GM03348 (cell line): ENCODE data around the gene CLASP1.
"Not testable (repeated sequence)": the region's sequence is repeated elsewhere in the genome, so short reads cannot be mapped to it uniquely, and the experiment has no call there.

Experiments
- DNase-seq: peaks from one replicate; pipeline ENCODE4 v3.0.0; 2012; ENCODE audit warnings: low spot score

CLASP1 gene

GRCh38 chr2:121577381-121577780, 71.9 kb downstream of the CLASP1 start:
- DNase-seq: no peak

DNA sequence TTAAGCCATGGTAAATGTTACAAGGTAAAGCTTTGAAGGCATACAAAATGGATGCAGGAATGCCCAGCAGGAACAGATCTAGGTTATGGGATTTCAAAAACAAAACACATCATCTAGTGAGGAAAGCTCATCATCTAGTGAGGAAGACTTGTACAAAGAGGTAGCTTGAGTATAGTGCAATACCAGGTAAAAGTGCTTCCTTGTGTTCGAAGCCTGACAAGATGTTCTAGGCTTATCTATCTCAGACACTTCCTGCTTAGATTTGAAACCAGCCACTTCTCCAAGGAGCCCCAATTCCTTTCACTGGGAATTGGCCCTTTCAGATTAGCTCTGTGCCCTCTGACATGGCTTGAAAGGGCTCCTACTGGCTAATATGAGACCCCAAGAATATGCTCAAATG, 73.0 kb downstream of the CLASP1 start:
- DNase-seq: no peak

GRCh38 chr2:121575800-121576199, 73.5 kb downstream of the CLASP1 start:
- DNase-seq: no peak

DNA sequence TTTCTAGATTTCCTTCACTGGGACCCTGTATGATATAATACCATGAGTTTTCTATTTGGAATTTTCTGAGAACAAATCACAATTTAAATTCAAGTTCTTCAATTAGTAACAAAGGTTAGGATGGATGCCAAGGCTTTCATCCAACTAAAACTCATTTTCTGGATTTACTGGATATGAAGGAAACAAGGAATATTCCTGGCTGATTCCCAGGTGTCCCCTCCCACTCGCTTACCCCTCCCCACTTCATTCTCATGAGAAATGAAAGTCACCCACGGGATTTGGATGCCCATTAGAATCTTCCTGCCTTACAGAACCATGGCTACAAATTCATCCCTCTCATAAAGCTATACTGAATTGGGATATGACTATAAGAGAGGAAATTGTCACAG, 78.6 kb downstream of the CLASP1 start:
- DNase-seq: no peak

DNA sequence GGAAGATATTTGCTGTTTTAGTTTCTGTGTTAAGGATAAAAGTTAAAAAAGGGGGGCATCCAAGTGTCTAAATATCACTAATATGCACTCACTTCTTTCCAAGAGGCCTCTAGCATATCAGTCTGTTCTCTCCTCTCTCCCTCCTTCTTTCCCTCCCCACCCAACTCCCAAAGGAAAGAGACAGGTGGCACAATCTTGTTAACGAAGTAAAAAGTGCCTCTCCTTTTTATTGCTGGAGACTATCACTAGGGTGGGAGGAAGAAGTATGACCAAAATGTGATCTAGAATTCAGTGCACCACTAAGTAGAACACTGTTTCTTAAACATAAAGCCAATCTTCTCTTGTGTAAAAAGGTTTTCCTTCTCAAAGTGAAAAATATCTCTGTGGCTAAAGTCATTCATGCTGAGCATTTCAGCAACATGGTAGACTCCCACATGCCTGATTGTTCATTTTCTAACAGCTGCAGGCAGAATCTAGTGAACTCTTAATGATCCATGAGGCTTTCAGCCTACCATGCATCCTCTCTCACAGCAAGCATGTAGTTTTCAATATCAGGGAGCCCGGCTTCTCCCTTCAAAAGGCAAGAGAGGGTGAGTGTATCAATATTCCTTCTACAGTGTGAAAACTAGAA, 79.1 kb downstream of the CLASP1 start:
- no peak for DNase-seq

GRCh38 chr2:121567957-121568409, 81.3 kb downstream of the CLASP1 start:
- no peak for DNase-seq

DNA sequence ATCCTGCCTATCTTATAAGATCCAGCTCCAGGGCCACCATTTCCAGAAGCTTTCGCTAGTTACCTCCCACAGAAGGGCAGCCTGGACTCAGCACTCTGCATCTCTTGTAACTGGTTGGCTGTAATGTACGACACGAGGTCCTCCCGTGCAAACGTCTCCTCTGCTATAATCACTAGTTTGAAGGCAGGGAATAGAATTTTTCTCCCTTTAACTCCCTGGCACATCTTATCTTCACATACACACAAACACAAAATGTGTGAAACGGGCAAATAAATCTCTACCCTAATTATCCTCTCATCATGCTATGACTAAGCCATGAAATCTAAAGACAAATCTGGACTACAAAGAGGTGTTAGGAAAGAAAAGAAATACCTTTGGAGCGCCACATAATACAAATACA, 81.8 kb downstream of the CLASP1 start:
- DNase-seq: no peak

DNA sequence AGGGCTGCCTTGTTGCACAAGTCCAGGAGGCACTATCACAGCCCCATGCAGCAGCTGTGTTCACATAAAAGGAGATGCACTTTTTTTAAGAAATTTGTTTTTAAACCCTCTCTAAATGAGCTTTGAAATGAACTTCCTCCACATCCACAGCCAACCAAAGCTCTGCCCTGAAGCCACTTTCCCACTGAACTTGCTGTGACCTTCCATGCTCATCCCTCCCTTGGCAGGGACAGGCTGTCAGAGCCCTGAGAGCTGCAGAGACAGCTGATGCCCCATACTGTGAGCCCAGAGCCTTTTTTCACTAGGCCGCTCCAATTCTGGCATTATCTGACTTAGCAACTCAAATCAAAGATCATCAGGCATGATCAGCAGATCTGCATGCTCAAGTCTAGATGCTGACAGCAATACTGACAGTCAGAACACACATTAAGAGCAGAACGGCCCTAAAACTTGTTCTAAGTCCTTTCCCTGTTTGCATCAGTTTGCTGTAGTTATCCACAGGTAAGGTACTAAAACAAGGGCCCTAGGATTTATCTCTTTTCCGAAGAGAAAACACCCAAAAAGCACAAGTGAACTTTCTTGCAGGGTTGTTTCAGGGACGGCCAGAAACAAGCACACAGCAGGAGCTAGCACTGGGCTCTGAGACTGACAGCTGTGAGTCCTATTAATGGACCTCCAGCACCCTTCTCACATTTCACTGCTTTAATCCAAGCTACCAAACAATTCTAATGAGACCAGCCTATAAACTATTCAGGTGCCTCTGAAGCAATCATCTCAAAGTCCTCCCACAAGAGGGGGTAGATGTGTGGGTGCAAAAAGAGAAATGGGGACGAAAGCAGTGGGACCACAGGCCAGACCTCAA, 83.6 kb downstream of the CLASP1 start:
- no peak for DNase-seq

DNA sequence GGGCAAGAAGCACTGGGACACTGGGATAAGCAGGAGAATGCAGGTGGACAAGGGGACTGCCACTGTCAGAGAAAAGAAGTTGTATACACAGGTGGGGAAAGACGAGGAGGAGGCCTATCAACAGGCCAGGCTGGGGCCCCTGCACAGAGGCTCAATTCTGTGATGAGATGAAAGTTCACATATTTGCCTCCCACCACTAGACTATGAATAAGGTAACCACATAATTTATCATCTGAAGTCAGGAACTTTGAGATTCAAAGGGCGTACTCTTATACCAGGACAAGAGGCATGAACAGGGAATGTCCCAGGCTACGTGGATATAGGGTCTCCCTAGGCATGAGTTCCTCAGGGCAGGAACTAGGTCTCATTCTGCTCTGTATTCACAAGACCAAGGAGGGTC, 84.4 kb downstream of the CLASP1 start:
- no peak for DNase-seq

GRCh38 chr2:121563754-121564153, 85.5 kb downstream of the CLASP1 start:
- not testable (repeated sequence) for DNase-seq

- no peak for DNase-seq
These were observed 86.7 kb downstream of the CLASP1 start for GRCh38 chr2:121562269-121563176.

GRCh38 chr2:121561617-121562268, 87.5 kb downstream of the CLASP1 start:
- peak; percentile 57 for DNase-seq

DNA sequence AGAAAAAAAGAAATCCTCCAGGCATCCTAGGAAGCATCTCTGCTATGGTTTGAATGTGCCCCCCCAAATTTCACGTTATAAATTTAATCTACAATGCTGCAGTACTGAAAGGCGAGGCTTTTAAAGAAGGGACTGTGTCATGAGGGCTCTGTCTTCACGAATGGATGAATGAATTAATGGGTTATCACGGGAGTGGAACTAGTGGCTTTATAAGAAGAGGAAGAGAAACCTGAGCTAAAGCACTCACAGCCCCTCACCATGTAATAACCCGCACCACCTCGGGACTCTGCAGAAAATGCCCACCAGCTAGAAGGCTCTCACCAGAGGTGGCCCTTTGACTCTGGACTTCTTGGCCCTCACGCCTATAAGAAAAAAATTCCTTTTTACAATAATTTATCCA, 90.9 kb downstream of the CLASP1 start:
- no peak for DNase-seq

DNA sequence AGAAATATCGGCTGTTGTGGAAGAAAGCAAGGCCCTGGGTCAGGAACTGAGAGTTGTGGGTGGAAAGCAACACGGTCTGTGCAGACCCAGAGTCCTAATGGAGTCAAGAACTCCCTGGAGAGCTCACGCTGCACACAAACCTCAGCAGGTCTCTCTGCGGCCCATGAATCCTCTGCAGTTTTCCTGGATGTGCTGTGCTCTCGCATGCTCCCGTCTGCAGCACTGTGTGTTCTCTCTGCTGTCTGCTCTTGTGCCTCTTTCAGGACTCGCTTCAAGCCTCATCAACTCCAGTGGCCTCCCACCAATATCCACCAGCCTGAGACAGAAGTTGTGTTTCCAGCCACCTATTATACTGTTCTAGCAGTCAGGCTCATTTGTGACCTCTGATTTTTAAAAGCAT, 94.3 kb downstream of the CLASP1 start:
- DNase-seq: no peak

DNA sequence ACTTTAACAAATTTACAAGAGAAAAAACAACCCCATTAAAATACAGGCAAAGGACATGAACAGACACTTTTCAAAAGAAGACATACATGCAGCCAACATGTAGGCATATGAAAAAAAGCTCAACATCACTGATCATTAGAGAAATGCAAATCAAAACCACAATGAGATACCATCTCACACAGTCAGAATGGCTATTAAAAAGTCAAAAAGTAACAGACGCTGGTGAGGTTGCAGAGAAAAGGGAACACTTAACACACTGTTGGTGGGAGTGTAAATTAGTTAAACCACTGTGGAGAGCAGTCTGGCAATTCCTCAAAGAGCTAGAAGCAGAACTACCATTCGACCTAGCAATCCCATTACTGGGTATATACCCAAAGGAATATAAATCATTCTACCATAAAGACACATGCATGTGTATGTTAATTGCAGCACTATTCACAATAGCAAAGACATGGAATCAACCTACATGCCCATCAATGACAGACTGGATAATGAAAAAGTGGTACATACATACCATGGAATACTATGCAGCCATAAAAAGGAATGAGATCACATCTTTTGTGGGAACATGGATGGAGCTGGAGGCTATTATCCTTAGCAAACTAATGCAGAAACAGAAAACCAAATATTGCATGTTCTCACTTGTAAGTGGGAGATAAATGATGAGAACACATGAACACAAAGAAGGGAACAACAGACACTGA, 96.6 kb downstream of the CLASP1 start:
- not testable (repeated sequence) for DNase-seq

DNA sequence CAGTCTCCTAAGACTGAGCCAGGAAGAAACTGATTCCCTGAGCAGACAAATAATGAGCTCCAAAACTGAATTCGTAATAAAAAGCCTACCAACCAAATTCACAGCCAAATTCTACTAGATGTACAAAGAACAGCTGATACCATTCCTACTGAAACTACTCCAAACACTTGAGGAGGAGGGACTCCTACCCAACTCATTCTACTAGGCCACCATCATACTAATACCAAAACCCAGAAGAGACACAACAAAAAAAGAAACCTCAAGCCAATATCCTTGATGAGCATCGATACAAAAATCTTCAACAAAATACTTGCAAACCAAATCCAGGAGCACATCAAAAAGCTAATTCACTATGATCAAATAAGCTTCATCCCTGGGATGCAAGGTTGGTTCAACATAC, 98.6 kb downstream of the CLASP1 start:
- DNase-seq: no peak

- no peak for DNase-seq
These were observed 101.6 kb downstream of the CLASP1 start for GRCh38 chr2:121547646-121548045.

- DNase-seq: no peak
These were observed 103.3 kb downstream of the CLASP1 start for GRCh38 chr2:121545913-121546312.

- no peak for DNase-seq
These were observed 104.0 kb downstream of the CLASP1 start for GRCh38 chr2:121545257-121545656.

DNA sequence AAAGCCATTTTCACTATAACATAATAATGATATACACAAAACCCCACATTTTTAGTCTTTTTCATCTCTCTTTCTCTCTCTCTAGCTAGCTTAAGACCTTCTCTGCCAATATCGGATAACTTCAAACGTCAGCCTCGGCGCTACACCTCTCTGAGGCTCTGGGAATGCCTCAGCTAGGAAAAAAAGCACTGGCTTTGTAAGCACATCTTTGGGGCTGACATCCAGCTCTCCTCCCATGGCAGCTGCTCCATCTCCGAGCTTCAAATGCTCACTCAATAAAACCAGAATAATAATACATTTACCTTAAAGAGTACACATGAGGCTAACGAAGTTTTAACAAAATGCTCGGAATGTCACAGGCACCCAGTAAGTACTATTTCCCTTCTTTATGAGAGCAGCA, 107.8 kb downstream of the CLASP1 start:
- no peak for DNase-seq

DNA sequence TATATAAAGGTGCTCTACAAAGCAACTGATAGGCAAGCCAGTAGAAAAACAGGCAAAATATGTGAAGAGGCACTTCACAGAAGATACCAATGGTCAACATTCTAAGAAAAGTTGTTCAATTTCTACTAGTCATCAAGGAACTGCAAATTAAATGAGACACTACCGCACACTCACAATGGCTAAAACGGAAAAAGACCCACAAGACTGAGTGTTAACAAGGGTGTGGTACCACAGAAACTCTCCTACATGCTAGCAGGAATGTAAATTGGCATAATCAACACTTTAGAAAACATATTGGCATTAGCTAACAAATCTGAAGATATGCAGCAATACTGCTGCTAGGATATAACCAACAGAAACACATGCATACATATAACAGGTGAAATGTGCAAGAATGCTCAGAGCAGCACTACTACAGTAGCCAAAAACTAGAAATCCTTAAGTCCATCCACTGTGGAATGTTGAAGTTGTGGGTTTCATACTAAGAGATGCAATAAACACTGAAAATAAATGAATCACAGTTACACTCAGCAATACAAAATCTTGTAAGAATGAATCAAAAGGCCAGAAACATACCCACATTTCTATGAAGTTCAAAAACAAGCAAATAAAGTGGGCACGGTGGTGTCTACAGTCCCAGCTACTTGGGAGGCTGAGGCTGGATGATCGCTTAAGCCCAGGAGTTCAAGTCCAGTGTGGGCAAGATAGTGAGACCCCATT, 109.4 kb downstream of the CLASP1 start:
- DNase-seq: no peak
